Left lung (tissue), 10 donors: ENCODE data around the gene KIAA0753. TPM values are rescaled to one million over a fixed set of nuclear protein-coding genes. Genes with fewer than 3 reads are reported as not detected.
"Not testable (repeated sequence)": the region's sequence is repeated elsewhere in the genome, so short reads cannot be mapped to it uniquely, and the experiment has no call there.

Source experiments
- ATAC-seq: fragments of 200-7000 bp; cut with Tn5 transposase; one replicate; pipeline ENCODE4 v1.9.1; 2020; ENCODE audit warnings: moderate library complexity
- DNase-seq, 4 donors: peaks; one replicate each; pipeline ENCODE4 v3.0.0-alpha.2; 2013 to 2020
- H3K27ac ChIP-seq, 2 donors: fragments of 200-600 bp; sonication (generic) in 1 of 2; one replicate each; pipeline versions ENCODE4 v1.5.0 to v1.8.0; 2020 to 2021
- H3K27me3 ChIP-seq, 2 donors: fragments of 200-600 bp; sonication (generic) in 1 of 2; one replicate each; pipeline versions ENCODE4 v1.5.0 to v1.8.0; 2020 to 2021
- H3K36me3 ChIP-seq, 2 donors: fragments of 200-600 bp; sonication (generic) in 1 of 2; one replicate each; pipeline versions ENCODE4 v1.5.0 to v1.8.0; 2020 to 2021
- H3K4me1 ChIP-seq, 2 donors: fragments of 200-600 bp; one replicate each; pipeline ENCODE4 v1.8.0; 2021
- H3K4me3 ChIP-seq, 2 donors: fragments of 200-600 bp; sonication (generic) in 1 of 2; one replicate each; pipeline versions ENCODE4 v1.5.0 to v1.8.0; 2020 to 2021; ENCODE audit warnings: mild to moderate bottlenecking in 1 of 2
- H3K9me3 ChIP-seq, 2 donors: fragments of 200-600 bp; sonication (generic) in 1 of 2; one replicate each; pipeline versions ENCODE4 v1.5.0 to v1.8.0; 2020 to 2021
- intact Hi-C, 2 donors: fragments of 100-400 bp; cut with DNase I; formaldehyde crosslinking; loops; one replicate each; pipeline versions ENCODE4 v1.11.2 to v1.14.2; 2022
- polyA plus RNA-seq, 6 donors: library from polyadenylated mRNA; unstranded; fragments of 120-200 nt; gene quantifications; one replicate each; pipeline ENCODE4 v1.2.1, GENCODE V29; 2013; ENCODE audit not compliant: insufficient read length in 6 of 6
- total RNA-seq, 2 donors: library from RNA; stranded (reverse); fragmentation: NEBNext Ultra II Directional; extraction: Animal tissue kit (Norgen Biotek cat#: 25700); gene quantifications; one replicate each; pipeline ENCODE4 v1.2.1, GENCODE V29; 2021
- TF ChIP-seq, protein P1 (sequence below), 2 donors: fragments of 200-600 bp; sonication (generic) in 1 of 2; IDR thresholded peaks; one replicate each; pipeline versions ENCODE4 v1.5.0 to v1.8.0; 2021; ENCODE audit warnings: antibody characterized with exemption in 2 of 2
- donor health status: DM: no; HTN: yes; CAD: no.
- donor health status: DM: no; HTN: no; CAD: no.

Gene KIAA0753
- total and polyA plus RNA-seq, 8 donors: 15.8 to 46.7 (median 37.4) TPM

DNA sequence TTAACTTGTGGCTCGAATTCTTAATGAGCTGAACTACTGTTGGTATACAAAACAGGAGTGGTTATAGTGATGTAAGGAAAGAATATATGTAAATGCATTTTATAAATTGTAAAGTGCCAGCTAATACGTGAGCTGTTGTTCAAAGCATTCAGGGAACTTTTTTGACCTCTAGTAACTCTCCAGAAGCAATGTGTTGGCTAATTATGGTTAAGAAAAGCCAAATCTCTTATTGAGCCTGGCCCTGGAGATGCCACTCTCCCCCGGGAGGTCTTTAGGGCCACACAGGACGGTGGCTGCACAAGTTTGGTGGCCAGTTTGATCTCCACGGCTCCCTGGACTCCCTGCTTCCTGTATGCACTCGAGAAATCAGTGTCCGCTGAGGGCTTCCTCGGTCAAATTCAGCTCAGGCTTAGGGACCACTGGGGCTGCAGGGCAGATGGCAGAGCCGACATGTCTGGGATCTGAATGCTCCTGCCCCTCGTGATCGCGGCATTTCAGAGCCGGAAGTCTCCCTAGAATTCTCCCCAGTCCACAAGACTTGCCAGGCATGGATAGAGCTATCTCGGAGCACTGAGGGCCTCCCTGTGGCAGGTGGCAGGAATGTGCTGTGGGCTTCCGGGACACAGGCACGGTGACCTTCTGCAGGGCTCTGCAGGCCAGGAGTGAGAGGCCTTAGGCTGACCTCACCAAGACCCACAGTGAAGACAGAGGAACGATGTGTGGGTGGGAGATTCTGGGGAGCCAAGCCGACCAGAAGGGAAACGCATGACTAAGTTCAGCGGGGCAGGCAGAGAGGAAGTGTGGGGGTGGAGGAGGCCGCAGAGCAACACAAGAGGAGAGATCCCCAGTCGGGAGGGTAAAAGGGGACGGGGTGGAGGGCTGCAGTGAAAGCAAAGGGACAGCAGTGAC lies 65.6 kb downstream of the KIAA0753 start:
- DNase-seq: peak in 1 of 4 donors; percentile 73

DNA sequence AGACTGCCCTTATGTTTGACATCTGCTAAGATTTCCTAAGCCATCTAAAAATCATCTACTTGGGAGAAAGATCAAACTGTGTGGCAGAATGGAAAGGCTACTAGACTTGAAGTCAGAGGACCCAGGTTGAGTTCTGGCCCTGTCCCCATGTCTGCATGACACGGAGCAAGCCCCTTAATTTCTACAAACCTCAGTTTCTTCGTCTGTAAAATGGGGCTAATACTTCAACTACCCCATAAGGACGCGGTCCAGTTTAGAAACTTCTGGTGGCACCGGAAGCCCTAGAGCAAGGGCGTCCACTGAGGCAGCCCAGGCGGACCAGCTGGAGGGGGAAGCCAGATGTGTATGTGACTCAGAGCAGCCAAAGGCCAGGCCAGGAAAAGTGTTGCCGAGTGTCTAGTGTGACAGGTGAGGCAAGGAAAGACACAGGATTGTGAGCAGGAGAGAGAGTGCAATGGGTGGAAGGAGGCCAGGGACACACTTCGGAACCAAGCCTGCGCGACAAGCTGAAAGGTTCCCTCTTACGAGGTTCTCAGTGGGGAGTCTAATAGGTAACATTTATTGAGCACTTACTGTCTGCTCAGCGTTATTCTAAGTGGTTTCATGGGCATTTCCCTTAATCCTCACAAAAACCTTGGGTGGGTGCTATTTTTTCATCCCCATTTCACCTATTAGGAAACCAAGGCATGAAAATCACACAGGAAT lies 66.4 kb downstream of the KIAA0753 start:
- DNase-seq (no peak), ATAC-seq (no peak)
- H3K27me3 ChIP-seq: no peaks in the 10 kb centered on the region
- intact Hi-C loops: no loop called here
- no peak overlapping the region for H3K27ac ChIP-seq
- H3K4me3 ChIP-seq: no peak overlapping the region
- no peaks in the 10 kb centered on the region for H3K9me3 ChIP-seq
- H3K4me1 ChIP-seq: peaks cover 0 to 20% of the 10 kb centered on the region in 2 donors
- TF ChIP-seq, protein P1, sequence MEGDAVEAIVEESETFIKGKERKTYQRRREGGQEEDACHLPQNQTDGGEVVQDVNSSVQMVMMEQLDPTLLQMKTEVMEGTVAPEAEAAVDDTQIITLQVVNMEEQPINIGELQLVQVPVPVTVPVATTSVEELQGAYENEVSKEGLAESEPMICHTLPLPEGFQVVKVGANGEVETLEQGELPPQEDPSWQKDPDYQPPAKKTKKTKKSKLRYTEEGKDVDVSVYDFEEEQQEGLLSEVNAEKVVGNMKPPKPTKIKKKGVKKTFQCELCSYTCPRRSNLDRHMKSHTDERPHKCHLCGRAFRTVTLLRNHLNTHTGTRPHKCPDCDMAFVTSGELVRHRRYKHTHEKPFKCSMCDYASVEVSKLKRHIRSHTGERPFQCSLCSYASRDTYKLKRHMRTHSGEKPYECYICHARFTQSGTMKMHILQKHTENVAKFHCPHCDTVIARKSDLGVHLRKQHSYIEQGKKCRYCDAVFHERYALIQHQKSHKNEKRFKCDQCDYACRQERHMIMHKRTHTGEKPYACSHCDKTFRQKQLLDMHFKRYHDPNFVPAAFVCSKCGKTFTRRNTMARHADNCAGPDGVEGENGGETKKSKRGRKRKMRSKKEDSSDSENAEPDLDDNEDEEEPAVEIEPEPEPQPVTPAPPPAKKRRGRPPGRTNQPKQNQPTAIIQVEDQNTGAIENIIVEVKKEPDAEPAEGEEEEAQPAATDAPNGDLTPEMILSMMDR (IDR thresholded peaks at IDR 0.05): no peak
- H3K36me3 ChIP-seq: peaks cover 0 to 10% of the 10 kb centered on the region in 2 donors

More for the DNA sequence above, 65.6 kb downstream of the KIAA0753 start:
- H3K9me3 ChIP-seq: no peaks in the 10 kb centered on the region
- no peak overlapping the region for H3K4me3 ChIP-seq
- intact Hi-C loops: no loop called here
- peak; percentile 79 for ATAC-seq
- peak overlapping the region in 1 of 2 donors; percentile 23 for H3K27ac ChIP-seq
- H3K27me3 ChIP-seq: no peaks in the 10 kb centered on the region
- peaks cover 0 to 19% of the 10 kb centered on the region in 2 donors for H3K36me3 ChIP-seq
- peaks cover 0 to 20% of the 10 kb centered on the region in 2 donors for H3K4me1 ChIP-seq
- TF ChIP-seq, protein P1 (IDR thresholded peaks at IDR 0.05): no peak

DNA sequence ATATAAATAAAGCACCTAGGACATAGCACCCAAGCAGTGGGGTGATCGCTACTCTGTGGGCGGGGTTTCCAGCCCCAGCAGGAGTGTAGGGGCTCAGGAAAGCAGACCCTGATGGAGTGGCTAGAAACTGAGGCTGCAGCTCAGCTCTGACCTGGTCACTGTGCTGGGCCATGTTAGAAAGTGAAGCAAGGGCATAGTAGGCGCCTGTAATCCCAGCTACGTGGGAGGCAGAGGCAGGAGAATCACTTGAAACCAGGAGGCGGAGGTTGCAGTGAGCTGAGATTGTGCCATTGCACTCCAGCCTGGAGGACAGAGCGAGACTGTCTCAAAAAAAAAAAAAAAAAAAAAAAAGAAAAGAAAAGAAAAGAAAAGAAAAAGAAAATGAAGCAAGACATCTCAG lies 67.0 kb downstream of the KIAA0753 start:
- H3K36me3 ChIP-seq, H3K27me3 ChIP-seq, DNase-seq, H3K9me3 ChIP-seq, H3K4me3 ChIP-seq, ATAC-seq, H3K27ac ChIP-seq, intact Hi-C loops: not testable (repeated sequence)
- peaks cover 0 to 20% of the 10 kb centered on the region in 2 donors for H3K4me1 ChIP-seq

DNA sequence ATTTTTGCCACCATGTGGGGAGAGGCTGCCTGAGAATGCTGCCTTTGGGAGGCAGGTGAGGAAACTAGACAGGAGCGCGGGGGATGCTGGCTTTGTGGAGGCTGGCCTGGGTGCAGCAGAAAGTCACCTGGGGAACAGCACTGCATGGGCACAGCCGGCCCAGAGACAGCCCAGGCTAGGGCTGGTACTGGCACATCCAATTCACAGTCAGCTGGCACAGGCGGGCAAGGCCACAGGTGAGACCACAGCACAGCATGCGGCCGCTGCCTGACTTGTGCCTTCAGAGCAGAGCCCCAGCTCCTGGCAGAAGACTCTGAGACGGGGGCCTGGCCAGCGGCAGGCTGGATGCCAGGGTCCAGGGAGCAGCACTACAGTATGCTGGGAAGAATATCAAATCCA lies 67.5 kb downstream of the KIAA0753 start:
- ATAC-seq: no peak
- TF ChIP-seq, protein P1 (IDR thresholded peaks at IDR 0.05): no peak
- intact Hi-C loops: no loop called here

DNA sequence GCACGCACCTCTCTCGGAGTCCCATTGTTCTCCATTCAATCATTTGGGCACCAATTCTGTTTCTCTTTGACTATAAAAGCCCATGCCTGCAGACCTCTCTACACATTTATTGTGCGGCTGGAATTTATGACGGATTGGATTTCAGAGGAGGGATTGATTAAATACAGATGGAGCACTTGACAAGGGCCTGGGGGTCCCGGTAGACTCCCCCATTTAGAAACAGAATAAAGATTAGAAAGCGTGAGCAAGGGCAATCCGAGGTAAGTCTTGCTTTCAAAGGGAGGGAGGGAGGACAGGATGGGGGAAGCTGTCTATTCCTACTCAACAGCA lies 69.1 kb downstream of the KIAA0753 start:
- TF ChIP-seq, protein P1 (IDR thresholded peaks at IDR 0.05): no peak
- Histone ChIP-seq H3K9me3 (no peaks in the 10 kb centered on the region), H3K27me3 (no peaks in the 10 kb centered on the region), H3K36me3 (no peaks in the 10 kb centered on the region), H3K4me3 (no peak overlapping the region), H3K4me1 (peaks cover 0 to 18% of the 10 kb centered on the region in 2 donors), H3K27ac (no peak overlapping the region)
- ATAC-seq (no peak), DNase-seq (no peak)
- intact Hi-C loops: no loop called here

More for the DNA sequence above, 67.5 kb downstream of the KIAA0753 start:
- H3K4me3 ChIP-seq: no peak overlapping the region
- no peaks in the 10 kb centered on the region for H3K9me3 ChIP-seq
- no peaks in the 10 kb centered on the region for H3K36me3 ChIP-seq
- DNase-seq: no peak
- H3K27me3 ChIP-seq: no peaks in the 10 kb centered on the region
- no peak overlapping the region for H3K27ac ChIP-seq
- H3K4me1 ChIP-seq: peaks cover 0 to 20% of the 10 kb centered on the region in 2 donors
